ELR (cell line): ENCODE measurements around the gene CAPN7.
A peak's percentile ranks its signal among the peaks of the same experiment; 100 is the strongest.
"Not testable (repeated sequence)": the region's sequence is repeated elsewhere in the genome, so short reads cannot be mapped to it uniquely, and the experiment has no call there.

Experiments used
- DNase-seq: peaks from one replicate; pipeline ENCODE4 v3.0.0-alpha.2; 2015; ENCODE audit warnings: low read depth

Gene CAPN7

DNA sequence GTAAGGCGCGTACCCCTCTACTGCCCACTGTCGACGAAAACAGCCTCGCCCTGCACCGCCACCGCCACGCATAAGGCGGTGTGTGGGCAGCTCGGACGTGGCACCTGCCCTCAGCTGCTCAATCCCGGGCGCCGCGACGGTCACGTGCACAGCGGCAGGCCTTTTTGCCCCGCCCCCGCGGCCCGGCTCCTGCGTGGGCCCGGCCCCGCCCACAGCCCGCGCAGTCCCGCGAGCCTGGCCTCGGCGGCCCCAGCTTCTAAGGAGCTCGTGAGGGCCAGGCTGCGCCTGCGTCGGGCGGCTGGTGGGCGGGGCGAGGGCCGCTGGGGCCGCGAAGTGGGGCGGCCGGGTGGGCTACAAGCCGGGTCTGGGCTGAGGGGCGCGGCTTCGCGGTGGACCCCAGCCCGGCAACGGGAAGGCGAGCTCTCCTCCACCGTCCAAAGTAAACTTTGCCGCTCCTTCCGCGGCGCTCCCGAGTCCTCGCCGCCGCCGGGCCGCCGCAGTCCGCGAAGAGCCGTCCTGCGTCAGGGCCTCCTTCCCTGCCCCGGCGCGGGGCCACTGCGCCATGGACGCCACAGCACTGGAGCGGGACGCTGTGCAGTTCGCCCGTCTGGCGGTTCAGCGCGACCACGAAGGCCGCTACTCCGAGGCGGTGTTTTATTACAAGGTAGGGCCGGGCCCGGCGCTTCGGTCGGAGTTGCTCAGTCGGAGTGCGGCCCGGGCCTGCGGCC, at the start of gene CAPN7:
Gene CAPN7, plus strand, starts transcription at position 313 of the 728 bp plus-strand sequence. Its CDS starts 250 bp downstream, at position 563.
- peak; percentile 94 for DNase-seq

DNA sequence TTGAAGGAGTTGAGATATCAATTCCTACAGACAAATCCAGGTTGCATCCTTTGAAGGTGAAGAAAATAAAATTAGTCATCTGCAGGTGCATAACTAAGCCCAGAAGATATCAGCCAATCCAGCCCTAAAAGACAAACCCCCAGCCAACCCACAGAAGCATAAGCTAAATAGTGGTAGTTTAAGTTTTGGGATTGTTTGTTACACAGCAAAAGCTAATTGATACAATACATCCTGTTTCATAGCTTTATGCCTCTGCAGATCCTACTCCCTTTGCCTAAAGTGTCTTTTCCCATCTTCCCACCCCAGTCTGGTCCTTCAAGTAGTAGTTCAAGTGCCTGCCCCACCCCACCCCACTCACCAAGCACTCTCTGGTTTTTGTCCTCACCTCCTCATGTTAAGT, 48.6 kb upstream of the CAPN7 start:
- no peak for DNase-seq

DNA sequence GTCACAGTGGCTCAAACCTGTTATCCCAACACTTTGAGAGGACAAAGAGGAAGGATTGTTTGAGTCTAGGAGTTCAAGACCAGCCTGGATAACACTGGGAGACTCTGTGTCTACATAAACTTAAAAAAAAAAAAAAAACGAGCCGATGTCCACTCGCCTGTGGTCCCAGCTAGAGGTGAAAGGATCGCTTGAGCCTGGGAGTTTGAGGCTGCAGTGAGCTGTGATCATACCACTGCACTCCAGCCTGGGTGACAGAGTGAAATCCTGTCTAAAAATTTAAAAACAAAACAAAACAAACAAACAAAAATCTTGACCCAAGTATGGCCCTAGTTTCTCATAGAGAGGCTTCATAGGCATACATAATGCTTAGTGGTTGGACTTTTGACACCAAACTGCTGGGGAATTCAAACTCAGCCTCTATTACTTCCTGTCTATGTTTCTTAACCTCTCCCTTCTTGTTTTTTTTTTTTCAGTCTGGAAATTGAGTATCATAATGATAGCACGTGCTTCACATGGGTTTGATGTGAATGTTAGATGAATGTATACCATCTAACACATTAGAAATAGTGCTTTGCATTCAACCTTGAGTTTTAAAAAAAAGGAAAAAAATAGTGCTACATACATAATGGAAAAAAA, 46.4 kb upstream of the CAPN7 start:
- peak; percentile 7 for DNase-seq

DNA sequence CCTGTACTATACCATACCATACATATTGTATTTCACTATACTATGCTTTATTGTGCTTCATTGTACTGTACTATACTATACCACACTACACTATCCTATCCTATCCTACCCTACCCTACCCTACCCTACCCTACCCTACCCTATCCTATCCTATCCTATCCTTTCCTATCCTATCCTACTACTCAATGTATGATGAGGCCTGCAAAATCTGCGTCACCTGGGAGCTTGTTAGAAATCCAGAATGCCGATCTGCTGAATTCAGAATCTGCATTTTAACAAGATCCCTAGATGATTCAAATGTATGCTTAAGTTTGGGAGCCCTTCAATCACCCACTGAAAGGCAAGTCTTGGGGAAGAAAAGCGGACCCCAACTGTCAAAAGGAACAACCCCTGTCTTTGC, 45.4 kb upstream of the CAPN7 start:
- no peak for DNase-seq

DNA sequence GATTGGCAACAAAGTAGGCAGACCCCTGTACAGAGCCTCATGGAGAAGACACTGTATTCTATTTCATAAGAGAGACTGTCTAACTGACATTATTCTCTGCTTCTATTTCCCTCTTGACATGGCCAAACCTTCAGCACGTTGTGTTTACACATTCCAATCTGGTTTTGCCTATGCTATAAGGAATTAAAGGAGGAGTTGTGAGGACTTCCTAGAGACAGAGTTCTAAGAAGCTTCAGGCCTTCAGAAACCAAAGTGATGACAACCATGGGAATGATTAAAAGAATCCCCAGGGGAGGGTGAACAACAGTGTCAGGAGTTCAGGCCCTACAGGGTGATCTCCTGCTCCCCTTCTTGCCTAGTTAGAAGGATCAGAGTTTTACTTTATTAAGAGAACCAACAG, 44.9 kb upstream of the CAPN7 start:
- DNase-seq: no peak

DNA sequence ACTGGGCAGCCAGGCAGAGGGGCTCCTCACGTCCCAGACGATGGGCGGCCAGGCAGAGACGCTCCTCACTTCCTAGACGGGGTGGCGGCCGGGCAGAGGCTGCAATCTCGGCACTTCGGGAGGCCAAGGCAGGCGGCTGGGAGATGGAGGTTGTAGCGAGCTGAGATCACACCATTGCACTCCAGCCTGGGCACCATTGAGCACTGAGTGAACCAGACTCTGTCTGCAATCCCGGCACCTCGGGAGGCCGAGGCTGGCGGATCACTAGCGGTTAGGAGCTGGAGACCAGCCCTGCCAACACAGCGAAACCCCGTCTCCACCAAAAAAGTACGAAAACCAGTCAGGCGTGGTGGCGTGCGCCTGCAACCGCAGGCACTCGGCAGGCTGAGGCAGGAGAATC, 42.4 kb upstream of the CAPN7 start:
- not testable (repeated sequence) for DNase-seq

DNA sequence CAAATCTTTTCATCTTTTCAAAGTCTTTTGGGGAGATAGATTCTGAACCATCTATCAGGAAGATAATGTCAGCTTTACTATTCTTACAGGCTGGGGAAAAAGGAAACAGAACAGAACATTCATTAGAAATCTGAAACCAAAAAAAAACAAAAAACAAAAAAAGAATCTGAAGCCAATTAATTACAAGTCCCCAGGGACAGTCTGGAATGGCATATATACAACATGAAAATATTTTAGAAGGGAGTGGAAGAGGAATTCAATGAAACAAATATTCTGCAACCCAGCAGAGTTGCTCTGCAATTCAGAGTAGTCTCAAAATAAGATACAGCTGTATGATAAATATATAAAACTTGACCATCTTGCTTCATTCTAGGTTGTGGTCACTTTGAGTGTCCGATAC, 41.7 kb upstream of the CAPN7 start:
- DNase-seq: no peak

DNA sequence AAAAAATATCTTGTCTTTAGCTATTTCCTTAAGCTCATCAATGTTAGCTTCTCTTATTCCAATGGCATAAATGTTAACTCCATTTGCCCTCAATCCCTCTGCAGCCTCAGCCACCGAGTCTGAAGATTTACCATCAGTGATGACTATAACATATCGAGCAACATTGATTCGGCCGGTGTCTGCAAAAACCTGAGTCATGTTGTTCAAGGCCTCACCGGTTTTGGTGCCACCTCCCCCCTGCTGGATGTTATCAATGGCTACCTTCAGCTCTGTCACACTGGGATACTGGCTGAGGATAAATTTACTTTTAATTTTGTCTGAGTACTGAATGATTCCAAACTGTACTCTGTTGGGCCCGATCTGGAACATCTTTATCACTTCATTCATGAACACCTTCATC, 41.0 kb upstream of the CAPN7 start:
- DNase-seq: no peak

DNA sequence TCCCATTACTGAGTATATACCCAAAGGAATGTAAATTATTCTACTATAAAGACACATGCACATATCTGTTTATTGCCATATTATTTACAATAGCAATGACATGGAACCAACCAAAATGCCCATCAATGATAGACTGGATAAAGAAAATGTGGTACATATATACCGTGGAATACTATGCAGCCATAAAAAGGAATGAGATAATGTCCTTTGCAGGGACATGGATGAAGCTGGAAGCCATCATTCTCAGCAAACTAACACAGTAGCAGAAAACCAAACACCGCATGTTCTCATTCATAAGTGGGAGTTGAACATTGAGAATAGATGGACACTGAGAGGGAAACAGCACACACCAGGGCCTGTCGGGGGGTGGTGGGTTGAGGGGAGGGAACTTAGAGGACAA, 39.7 kb upstream of the CAPN7 start:
- not testable (repeated sequence) for DNase-seq

DNA sequence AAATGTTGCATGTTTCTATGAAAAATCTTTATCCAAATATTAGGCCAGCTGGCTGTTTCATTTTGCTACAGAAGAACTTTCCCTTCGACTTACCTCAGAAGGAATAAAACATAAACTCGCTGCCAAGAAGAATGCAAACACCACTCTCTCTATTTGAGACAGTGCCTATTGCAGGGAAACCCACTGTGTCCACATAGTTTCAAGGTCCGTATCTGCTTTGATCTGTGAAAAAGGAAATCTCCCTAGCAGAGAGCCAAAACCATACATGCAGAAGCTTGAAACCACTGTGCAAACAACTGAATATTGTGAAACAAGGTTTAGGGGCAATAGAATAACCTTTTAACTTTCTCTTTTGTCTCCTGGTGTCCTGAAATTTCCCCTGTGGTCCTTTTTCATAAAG, 35.0 kb upstream of the CAPN7 start:
- DNase-seq: no peak

DNA sequence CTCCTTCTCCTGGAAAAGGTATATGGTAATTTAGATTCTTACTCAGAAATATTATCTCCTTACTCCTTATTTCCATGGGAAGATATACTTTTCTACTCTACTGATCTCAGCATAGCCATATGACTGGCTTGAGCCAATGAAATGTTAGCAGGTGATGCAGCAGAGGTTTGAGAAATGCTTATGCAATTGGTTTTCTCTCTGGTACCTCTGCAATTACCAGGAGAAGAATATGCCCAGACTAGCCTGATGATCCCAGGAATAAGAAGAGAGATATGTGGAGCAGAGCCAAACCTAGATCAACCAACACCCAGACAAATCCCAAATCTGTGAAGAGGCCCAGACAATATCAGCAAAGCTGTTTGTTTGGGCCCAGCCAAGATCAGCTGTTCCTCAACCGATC, 33.2 kb upstream of the CAPN7 start:
- no peak for DNase-seq

DNA sequence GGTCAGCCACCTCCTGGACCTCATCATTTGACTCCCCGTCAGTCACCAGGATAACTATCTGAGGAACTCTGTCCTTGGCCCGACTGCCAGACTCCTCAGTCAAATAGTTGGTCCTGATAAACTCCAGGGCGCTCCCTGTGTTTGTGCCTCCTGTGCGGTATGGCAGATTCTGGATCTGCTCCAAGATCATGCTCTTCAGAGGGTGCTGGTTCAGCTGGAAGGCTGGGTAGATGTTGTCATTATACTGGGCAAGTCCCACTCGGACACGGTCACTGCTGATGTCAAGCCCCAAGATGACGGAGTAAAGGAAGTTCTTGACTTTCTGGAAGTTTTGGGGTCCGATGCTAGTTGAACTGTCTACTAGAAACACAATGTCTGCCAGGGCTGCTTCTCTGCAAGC, 31.1 kb upstream of the CAPN7 start:
- DNase-seq: no peak

DNA sequence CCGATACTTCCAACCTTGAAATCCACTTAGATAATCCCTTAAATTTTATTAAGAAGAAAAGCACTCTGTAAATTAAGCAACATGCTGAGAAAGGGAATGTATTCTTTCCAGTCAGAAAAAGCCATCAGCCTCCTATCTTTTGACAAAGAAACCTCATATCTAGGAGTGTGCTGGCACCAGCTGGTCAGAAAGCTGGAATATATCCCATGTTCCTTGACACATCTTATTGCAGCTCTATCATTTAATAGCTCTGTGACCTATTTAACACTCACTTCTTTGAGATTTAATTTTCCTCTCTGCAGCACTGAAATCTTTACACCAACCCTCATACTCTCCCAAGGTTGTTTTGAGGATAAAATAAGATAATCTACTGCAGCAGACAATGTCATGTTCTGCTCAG, 30.4 kb upstream of the CAPN7 start:
- no peak for DNase-seq

DNA sequence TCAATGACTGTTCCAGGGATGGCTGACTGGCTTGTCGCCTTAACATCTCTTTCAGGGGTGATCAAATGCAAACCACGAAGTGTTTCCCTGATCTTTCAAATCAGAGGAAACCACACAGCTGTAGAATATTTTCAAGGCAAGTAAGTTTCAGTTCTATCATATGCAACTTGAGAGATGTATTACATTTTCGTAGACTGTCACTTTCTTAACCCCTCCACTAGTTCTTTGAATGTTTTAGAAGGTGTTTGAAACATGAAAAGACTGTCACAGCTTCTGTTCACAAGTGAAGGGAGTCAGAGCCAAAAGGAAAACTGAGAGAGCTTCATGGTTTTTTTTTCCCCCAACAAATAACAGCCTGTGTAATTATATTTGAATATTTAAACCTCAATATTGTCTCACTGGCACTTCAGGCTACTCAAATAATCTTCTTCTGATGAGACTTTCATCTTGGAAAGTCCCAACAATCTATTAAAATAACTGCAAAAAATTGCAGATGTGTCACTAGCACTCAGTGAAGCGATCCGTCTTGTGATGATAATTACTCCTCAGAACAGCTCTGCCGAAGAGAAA, 25.9 kb upstream of the CAPN7 start:
- DNase-seq: no peak

DNA sequence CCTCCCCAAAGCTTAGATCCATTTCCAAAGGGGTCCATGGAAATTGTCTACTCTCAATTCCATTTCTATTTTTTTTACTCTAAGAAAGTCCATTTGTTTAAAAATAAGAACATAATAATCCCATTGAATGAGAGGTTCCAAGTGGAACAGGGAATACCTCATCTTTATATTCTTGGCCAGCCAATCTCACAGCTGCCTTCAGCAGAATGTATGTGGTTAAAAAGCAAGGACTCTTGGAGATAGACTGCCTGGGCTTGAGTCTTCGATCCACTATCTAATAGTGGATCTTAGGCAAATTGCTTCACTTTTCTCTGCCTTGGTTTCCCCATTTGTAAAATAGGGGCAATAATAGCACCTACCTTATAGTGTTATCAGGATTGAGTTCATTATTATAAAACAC, 24.5 kb upstream of the CAPN7 start:
- DNase-seq: no peak

DNA sequence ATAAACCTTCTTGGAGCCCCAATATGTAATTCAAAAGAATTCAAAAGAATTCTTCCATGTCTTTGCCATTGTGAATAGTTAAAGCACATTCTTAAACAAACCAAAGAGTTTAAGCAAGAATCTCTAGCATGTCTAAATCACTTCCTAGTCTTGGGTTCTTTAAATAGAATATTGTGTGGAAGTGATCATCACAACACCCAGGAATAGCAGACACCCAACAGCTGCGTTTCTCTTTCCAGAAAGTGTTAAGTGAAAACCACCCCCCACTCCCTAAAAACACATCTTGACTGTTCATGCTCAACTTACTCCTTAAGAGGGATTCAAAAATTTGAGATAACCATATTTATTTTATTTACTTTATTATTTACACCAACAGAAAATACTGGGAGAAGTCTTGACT, 24.1 kb upstream of the CAPN7 start:
- DNase-seq: no peak

DNA sequence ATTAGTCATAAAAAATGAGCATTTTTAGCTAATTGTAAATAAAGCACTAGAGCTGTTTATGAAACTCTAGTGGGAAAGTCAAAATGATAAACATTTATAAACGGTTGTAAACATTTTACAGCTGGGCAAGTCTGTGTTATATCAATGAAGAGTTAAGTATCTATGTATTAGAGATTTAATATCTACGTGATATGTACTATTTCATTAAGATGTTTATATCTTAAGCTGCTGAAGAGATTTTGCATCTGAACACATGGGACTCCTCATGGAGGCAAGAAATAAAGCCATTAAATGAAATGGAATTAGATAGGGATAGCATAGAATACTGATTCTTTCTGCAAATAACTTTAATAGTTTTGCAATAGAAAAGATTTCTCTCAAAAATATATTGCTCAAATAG, 23.0 kb upstream of the CAPN7 start:
- no peak for DNase-seq

DNA sequence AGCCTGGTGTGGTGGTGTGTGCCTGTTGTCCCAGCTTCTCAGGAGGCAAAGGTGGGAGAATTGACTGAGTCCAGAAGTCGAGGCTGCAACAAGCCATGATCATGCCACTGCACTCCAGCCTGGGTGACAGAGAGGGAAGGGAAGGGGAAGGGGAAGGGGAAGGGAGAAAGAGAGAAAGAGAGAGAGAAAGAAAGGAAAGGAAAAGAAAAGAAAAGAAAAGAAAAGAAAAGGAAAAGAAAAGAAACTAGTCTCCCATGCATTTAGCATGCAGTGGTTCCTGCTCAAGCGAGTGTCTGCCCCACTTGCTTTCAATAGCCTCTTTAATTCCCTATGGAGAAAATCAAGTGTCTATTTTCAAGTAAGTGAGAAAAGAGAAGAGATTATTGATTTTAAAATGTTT, 20.6 kb upstream of the CAPN7 start:
- DNase-seq: no peak

DNA sequence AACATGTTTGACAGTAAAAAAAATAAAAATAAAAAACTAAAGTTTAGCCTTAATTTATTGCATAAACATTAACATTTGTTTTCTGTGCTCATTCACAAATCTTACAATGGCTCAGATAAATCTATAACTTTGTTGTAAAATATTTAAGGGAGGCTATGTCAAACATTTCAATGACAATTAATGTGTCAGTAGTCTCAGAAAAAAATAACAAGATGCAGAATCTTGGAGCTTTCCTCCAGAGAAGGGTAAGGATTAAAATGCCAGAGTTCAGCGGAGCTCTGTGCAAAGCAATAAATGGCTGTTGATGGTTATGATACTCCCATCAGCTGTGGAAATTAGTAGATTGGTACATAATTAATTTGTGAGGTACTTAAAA, 20.0 kb upstream of the CAPN7 start:
- no peak for DNase-seq

DNA sequence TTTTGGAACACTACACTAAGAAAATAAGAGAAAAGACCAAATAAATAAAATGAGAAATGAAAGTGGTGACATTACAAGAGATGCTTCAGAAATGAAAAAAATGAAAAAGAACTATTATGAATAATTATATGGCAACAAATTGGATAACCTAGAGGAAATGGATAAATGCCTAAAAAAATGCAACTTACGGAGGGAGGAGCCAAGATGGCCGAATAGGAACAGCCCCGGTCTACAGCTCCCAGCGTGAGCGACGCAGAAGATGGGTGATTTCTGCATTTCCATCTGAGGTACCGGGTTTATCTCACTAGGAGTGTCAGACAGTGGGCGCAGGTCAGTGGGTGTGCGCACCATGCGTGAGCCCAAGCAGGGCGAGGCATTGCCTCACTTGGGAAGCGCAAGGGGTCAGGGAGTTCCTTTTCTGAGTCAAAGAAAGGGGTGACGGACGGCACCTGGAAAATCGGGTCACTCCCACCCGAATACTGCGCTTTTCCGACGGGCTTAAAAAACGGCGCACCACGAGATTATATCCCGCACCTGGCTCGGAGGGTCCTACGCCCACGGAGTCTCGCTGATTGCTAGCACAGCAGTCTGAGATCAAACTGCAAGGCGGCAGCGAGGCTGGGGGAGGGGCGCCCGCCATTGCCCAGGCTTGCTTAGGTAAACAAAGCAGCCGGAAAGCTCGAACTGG, 19.4 kb upstream of the CAPN7 start:
- DNase-seq: not testable (repeated sequence)

DNA sequence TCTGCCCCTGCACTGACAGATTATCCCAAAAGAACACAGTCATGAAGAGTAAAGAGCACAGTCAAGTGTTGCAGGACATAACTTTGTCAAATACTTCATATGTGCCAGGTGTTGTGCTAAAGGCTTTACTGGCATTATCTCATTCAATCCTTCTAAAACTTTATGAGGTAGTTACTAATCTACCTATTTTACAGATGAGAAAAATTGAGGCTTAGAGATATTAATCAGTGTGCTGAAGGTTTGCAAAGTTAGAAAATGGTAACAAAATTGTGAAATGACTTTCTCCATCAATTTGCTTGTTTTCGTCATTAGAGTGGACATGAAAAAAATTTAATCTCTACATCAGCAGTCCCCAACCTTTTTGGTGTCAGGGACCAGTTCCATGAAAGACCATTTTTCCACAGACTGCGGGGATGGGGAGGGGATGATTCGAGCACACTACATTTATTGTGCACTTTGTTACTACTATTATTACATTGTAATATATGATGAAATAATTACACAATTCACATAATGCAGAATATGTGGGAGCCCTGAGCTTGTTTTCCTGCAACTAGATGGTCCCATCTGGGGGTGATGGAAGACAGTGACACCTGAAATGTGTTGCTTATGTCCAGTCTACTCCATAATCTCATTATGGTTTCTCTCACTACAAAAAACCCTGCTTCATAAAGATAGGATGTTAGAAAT, 8.6 kb upstream of the CAPN7 start:
- no peak for DNase-seq

DNA sequence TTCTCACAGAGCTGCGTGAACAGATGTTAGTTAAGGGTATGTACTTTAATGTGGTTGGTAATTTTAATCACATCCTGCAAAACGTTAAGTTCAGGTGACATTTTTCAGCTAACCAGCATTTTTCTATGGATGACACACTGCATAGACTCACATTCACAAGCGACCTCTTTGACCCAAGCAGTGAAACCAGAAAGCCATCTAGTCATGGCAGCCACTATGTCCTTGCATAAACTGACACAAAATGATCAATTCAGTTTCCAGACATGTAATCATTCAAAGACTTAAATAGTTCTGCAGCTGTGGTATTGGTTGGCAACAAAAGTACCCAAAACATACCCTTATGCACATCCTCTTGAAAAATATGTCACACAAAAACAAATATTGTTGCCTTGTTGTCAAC, 7.4 kb upstream of the CAPN7 start:
- DNase-seq: no peak
